ENCODE measurements around the gene PTPN14.

DNA sequence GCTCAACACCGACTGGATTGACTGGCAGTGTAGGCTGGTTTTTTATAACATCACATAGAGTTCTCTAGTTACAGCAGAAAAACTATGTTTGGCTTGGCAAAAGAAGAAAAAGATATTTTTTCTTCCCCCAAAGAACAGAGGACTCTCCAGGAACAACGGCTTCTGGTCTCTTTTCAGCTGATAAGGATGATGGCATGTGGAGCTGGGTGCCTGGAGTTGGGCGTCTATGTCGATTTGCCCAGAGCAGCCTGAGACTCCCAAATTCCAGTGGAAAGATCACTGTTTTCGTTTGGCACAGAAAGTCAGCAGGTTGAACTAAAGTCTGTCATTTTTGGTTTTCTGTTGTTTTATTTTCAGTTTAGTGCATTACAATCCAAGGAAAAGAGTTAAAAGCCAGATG is 179.3 kb downstream of the PTPN14 start:
- TF ChIP-seq, protein P1, sequence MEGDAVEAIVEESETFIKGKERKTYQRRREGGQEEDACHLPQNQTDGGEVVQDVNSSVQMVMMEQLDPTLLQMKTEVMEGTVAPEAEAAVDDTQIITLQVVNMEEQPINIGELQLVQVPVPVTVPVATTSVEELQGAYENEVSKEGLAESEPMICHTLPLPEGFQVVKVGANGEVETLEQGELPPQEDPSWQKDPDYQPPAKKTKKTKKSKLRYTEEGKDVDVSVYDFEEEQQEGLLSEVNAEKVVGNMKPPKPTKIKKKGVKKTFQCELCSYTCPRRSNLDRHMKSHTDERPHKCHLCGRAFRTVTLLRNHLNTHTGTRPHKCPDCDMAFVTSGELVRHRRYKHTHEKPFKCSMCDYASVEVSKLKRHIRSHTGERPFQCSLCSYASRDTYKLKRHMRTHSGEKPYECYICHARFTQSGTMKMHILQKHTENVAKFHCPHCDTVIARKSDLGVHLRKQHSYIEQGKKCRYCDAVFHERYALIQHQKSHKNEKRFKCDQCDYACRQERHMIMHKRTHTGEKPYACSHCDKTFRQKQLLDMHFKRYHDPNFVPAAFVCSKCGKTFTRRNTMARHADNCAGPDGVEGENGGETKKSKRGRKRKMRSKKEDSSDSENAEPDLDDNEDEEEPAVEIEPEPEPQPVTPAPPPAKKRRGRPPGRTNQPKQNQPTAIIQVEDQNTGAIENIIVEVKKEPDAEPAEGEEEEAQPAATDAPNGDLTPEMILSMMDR (IDR thresholded peaks at IDR 0.05): no peak
- TF ChIP-seq POLR2AphosphoS5 (IDR thresholded peaks at IDR 0.05; ENCODE audit: low read depth, low read length): no peak
- TF ChIP-seq, protein P2, sequence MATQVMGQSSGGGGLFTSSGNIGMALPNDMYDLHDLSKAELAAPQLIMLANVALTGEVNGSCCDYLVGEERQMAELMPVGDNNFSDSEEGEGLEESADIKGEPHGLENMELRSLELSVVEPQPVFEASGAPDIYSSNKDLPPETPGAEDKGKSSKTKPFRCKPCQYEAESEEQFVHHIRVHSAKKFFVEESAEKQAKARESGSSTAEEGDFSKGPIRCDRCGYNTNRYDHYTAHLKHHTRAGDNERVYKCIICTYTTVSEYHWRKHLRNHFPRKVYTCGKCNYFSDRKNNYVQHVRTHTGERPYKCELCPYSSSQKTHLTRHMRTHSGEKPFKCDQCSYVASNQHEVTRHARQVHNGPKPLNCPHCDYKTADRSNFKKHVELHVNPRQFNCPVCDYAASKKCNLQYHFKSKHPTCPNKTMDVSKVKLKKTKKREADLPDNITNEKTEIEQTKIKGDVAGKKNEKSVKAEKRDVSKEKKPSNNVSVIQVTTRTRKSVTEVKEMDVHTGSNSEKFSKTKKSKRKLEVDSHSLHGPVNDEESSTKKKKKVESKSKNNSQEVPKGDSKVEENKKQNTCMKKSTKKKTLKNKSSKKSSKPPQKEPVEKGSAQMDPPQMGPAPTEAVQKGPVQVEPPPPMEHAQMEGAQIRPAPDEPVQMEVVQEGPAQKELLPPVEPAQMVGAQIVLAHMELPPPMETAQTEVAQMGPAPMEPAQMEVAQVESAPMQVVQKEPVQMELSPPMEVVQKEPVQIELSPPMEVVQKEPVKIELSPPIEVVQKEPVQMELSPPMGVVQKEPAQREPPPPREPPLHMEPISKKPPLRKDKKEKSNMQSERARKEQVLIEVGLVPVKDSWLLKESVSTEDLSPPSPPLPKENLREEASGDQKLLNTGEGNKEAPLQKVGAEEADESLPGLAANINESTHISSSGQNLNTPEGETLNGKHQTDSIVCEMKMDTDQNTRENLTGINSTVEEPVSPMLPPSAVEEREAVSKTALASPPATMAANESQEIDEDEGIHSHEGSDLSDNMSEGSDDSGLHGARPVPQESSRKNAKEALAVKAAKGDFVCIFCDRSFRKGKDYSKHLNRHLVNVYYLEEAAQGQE (IDR thresholded peaks at IDR 0.05; ENCODE audit: insufficient read depth in 1 of 2, low read depth in 2 of 2, low read length in 1 of 2): no peak
- no peak for TF ChIP-seq SIN3A (IDR thresholded peaks at IDR 0.05; ENCODE audit: borderline replicate concordance, insufficient read depth, low read depth, low read length)

Data from Panc1 (cell line).